NT2/D1 (cell line): ENCODE data around the gene DDI2.

Source experiments
- SUZ12 ChIP-seq: IDR thresholded peaks from 2 replicates; pipeline ENCODE4 v1.6.1; 2011; ENCODE audit not compliant: insufficient read length, insufficient read depth; ENCODE audit errors: extremely low read depth
- YY1 ChIP-seq: IDR thresholded peaks from 2 replicates; pipeline ENCODE4 v1.6.1; 2011; ENCODE audit not compliant: insufficient read length, insufficient read depth
- ZNF274 ChIP-seq: IDR thresholded peaks from 2 replicates; pipeline ENCODE4 v1.6.1; 2011; ENCODE audit warnings: mild to moderate bottlenecking, low read depth, low read length

DNA sequence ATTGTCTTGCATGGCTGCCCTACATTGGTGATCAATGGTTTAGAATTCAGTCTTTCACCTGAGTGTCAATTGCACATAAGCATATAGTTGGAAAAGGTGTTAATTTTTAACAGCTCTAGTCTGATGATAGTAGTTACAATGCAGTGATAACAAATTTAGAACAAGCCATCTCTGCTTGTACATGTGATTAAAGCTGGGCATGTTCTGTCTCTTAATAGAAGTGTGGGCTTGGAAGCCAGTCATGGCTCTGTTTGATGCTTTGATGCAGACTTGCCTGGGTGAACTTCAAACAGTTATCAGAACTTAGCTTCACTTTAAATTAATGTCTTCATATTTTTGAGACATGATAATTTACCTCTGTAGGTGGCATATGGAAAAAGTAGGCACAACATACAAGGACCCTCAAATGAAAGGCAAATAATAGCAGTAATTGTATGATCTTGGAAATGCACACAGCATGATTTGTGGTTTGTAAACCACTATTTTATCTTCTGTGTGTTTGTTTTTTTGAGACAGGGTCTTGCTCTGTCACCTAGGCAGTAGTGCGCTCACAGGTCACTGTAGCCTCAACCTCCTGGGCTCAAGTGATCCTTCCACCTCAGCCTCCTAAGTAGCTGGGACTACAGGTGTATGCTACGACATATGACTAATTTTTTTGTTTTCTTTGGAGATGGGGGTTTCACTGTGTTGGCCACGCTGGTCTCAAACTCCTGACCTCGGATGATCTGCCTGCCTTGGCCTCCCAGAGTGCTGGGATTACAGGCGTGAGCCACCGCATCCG is 3.8 kb downstream of the DDI2 start:
- no peak for TF ChIP-seq YY1
- no peak for TF ChIP-seq ZNF274
- no peak for TF ChIP-seq SUZ12
